C1 segment of cervical spinal cord (tissue), 14 donors: ENCODE results near the gene WDR48.

Experiments
- DNase-seq, 14 donors: peaks; one replicate each; lab custom pipeline; 2025; lab: John Stamatoyannopoulos, UW

Gene WDR48

GRCh38 chr3:39121621-39122020 lies 69.8 kb downstream of the WDR48 start:
- DNase-seq = no peak

GRCh38 chr3:39122813-39123212 lies 71.0 kb downstream of the WDR48 start:
- DNase-seq = no peak

DNA sequence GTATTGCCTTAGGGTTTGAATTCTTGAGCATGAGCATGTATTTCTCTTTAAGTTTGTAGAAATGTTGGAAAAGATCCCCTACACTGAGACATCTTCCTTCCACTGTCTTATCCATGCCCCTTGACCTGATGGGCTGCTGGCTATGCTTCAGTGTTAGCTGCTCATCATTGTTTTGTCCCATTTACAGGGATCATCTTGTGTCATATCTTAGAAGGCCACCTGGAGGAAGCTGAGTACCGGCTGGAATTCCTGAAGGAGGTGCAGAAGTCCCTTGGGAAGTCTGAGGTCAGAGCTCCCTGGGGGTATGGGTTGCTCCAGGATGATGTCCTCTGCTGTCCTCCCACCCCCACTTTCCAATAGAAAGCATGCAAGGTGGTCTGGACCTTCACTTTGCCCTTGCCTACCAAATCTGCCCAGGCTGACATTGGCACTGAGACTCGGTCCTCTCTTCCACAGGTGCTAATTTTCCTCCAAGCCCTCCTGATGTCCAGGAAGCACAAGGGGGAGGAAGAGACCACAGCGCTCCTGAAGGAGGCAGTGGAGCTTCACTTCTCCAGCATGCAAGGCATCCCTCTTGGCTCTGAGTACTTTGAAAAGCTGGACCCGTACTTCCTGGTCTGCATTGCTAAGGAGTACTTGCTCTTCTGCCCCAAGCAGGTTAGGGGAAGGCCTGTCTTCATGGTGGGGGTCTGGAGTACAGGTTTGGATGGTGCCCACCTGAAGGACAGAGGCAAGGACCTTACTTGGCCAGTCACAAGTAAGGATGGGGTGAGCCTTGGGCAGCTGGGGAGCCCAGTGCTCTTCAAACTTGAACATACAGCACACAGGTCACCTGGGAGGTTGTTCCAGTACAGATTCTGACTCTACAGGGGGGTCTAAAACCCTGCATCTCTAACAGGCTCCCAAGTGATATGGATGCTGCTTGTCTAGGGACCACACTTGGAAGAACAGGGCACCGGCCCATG lies 73.3 kb downstream of the WDR48 start:
- no peak for DNase-seq

DNA sequence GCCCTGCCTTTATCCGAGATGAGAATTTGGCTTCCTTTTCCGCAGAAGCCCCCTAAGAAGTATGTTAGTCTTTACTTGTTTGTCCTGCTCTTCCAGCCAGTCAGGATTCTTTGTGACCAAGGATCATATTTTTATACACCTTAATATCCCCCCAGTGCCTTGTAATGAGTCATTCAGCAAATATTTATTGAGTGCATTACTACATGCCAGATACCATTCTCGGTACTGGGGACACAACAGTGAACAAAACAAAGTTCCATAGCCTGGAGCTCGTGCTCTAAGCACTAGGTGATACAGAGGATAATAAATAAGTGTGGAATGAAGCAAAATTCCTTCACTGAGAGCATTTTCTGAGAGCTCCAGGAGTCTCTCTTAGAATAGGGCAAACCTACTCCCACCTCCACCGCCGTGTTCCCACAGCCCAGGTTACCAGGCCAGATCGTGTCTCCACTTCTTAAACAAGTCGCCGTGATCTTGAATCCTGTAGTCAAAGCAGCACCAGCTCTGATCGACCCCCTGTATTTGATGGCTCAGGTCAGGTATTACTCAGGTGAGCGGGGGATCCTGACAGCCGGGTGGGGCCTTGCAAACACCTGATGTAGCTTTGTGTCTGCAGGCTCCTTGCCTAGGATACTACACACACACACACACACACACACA lies 74.2 kb downstream of the WDR48 start:
- DNase-seq = no peak

GRCh38 chr3:39126532-39127071 lies 74.8 kb downstream of the WDR48 start:
- DNase-seq = peak in 1 of 14 donors; percentile 24

DNA sequence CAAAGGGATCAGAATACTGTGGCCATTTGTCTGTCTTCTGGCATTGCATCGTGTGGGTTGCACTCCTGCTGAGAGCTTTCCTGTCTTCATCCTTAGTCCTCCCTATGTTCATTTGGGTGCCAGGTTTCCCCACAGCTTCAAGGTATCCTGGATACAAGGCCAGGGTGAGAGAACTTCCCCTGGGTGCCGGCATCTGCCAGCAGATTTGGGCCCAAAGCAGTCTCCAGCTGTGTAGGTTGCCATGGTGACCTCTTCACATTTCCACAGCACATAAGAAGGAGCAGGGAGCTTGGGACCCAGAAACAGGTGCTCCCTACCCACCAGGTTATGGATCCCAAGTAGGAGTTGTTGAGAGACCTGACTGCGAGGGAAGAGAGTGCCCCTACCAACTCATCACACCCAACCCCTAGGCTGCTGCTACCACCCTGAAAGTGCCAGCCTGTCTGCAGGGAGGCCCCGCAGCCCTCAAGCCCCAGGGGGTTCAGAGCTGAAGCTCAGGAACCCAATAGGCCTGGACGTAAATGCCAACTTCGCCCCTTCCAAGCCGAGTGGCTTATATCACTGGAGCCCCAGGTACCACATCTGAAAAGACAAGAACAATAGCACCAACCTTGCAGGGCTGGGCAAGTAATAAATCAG lies 75.6 kb downstream of the WDR48 start:
- no peak for DNase-seq

DNA sequence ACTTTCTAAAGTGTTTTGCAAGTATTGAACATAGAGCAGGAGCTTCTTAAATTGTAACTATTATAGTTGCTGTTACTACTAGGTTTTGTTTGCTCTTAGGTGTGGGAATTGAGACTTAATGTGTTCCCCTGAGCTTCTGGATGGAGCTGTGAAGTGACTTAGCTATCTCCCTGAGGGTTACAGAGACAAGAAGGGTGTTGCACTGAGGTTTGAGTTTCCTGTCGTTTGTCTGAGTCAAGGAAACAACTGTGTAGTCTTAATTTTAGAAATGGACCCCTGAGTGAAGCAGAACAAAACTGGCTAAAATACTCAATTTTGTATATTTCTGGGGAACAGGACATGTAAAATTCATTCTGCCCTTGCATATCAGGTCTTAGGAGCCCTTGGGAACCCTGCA lies 76.1 kb downstream of the WDR48 start:
- DNase-seq = no peak

- no peak for DNase-seq
Measured at GRCh38 chr3:39128951-39129350, 77.1 kb downstream of the WDR48 start.

- DNase-seq = no peak
Measured at GRCh38 chr3:39130026-39130425, 78.2 kb downstream of the WDR48 start.

- DNase-seq = peak in 2 of 14 donors; percentile 26 to 56
Measured at GRCh38 chr3:39130693-39131265, 79.0 kb downstream of the WDR48 start.

DNA sequence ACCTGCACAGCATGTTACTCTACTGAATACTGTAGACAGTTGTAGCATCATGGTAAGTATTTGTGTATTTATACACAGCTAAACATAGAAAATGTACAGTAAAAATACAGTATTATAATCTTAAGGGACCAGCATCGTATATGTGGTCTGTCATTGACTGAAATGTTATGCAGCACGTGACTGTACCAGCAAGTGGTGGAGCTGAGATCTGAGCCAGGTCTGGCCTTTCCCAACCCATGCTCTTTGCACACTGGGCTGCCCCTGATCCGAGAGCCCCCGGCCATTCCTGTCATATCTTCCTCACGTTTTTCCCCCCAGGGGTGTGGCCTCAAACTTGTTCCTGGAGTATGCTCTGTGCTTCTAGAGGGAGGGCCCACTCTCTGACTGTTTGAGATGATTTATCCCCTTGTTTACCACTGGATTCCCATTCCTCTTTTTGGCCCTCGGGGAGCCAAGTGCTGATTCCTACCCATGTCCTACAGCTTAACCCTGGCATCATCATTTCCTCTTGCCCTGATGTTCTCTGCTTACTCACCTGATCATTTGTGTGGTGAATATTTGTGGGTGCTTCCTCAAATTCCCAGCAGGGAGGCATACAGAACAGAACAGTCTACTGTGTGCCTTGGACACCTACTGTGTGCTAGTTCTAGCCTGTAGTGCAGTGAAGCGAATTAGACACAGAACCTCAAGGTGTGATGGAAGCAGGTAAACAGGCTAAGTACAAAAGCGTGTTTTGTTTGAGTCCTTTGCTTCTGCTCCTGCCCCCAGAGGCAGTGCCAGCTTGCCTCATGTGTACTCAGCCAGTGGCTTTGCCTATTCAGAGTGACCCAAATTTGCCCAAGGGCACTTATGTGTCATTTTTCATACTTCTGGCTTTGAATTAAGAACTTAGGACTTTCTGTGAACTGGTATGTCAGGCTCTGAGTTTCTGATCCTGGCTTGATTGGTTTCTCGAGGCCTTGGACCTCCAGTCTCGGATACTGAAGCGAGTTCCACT lies 80.6 kb downstream of the WDR48 start:
- no peak for DNase-seq

GRCh38 chr3:39133093-39133490 lies 81.3 kb downstream of the WDR48 start:
- DNase-seq = no peak

- DNase-seq = no peak
Measured at GRCh38 chr3:39133822-39134221, 82.0 kb downstream of the WDR48 start.

GRCh38 chr3:39134305-39134704 lies 82.5 kb downstream of the WDR48 start:
- DNase-seq = no peak

GRCh38 chr3:39135170-39135805 lies 83.5 kb downstream of the WDR48 start:
- no peak for DNase-seq

DNA sequence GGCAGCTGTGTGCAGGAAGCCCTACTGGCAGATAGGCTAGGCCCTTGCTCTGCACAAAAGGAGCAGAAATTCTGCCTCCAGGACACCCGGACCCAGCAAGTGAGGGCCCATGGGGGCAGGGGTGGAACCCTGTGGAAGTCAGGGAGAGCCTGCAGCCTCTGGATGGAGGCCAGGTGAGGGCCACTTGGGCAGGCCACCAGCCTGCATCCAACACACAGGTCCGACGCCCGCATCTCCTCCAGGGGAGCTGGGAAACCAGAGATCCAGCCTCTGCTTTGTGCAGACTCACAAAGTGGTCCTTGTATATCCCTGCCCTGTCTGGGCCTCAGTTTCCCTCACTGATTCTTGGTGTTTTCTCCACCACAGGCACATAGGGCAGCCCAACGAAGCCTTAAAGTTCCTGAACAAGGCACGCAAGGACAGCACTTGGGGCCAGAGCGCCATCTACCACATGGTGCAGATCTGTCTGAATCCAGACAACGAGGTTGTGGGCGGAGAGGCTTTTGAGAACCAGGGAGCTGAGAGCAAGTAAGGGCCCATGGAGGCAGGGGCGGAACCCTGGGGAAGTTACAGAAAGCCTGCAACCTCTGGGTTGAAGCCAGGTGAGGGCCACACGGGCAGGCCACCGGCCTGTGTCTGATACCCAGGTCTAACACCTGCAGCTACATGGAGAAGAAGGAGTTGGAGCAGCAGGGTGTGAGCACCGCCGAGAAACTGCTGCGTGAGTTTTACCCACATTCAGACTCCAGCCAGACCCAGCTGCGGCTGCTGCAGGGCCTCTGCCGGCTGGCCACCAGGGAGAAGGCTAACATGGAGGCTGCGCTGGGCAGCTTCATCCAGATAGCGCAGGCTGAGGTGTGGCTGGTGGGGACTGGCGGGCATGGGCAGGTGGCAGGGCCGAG lies 85.0 kb downstream of the WDR48 start:
- no peak for DNase-seq

- DNase-seq = peak in 1 of 14 donors; percentile 24
Measured at GRCh38 chr3:39137435-39137936, 85.7 kb downstream of the WDR48 start.

- DNase-seq = no peak
Measured at GRCh38 chr3:39137991-39138803, 86.4 kb downstream of the WDR48 start.
